HG03175 (cell line): Measurements from ENCODE around the gene PHACTR1.
"Not testable (repeated sequence)": the region's sequence is repeated elsewhere in the genome, so short reads cannot be mapped to it uniquely, and the experiment has no call there.

ENCODE experiments used
- ATAC-seq: cut with Tn5 transposase; IDR thresholded peaks from one replicate; pipeline ENCODE4 v1.9.1; 2021; ENCODE audit warnings: mild to moderate bottlenecking, moderate library complexity; ENCODE audit not compliant: unreplicated experiment

PHACTR1 gene

DNA sequence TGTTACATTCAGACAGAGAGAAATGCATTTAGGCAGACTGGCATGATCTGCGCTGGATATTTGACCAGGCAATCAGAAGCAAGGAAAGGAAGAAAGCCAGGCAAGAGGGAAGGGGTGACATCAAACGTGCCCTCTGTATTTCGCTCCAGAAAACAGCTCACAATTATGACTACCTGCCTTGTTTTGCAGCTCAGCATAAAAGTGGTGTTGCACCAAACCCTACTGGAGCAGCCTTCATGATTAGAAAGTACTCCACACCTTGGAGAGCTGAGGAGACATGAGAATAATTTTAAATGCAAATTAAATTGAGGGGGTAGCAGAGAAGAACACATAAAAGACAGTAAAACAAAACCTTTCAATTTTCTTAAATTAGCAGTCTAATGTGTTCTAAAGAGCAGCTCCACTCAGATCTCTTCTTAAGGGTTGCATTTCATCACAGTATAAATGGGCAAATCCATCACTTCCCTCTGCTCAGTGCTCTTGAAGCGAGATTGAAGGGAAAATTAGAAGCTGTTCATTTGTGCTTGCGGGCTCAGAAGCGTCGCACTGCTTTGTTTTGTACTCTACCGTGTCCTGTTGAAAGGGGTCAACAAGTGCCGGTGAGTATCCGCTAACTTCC, at the start of gene PHACTR1:
Gene PHACTR1, plus strand, starts transcription at position 470 of the 619 bp plus-strand sequence.
- no peak for ATAC-seq

DNA sequence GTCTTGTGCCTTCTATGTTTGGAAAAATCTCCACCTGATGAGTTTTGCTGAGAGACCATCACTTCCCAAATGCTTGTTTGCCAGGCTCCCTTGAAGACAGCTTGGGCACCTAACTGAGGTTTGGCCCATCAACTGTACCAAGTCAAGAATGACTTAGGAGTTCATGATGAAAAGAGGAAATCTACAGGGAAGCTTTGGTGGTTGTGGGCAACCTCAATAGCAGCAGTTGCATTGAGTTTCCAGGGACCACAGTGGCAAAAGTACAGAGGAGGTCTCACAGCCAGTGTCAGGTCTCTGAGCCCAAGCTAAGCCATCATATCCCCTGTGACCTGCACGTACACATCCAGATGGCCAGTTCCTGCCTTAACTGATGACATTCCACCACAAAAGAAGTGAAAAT, 49.7 kb upstream of the PHACTR1 start:
- ATAC-seq: no peak

DNA sequence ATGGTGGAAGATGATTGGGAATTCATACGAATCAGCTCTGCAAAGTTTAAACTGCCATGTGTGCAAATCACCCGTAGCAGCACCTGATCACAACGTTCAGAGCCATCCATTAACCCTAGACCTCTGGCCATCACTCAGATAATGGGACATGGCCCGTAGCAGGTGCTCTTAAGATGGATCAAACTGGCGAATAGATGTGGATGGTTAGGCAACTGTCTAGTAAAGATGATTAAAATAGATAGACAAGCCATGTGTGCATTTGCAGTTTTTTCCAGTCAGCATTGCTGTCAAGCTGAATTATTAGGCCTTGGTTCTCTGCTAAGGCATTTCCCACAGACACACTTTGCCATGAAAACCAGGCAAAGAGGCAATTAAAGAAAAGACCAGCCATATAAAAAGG, 40.6 kb upstream of the PHACTR1 start:
- ATAC-seq: no peak

DNA sequence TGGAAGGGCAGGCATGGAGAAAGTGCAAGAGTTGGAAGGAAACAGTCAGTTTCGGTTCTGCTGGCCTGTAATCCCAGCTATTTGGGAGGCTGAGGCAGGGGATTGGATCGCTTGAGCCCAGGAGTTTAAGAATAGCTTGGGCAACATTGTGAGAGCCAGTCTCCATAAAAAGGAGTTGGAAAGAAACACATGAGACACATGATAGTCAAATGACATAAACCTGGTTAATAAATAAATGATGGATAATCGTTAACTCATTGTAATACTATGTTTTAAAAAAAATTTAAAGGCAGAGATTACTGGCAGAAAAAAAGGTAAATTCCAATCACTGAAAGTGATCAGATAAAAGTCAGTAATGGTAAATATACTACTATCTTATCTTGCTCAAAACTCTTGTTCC, 37.2 kb upstream of the PHACTR1 start:
- no peak for ATAC-seq

DNA sequence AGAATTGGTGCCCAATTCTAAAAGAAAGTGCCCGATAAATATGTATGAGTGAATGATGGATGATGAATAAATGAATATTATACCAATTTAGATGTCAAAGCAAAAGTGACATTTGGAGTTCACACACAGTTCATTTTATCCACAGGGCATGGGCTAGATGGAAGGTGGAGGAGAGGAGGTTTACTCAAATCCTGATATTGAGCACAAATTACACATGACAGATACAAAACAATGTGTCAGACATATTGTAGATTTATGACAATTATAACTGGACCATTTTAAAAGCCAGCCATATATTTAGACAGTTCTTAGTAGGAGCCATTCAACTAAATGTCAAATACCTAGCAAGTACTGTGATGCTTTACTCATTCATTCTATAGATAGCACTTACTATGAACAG, 23.4 kb upstream of the PHACTR1 start:
- ATAC-seq: no peak

DNA sequence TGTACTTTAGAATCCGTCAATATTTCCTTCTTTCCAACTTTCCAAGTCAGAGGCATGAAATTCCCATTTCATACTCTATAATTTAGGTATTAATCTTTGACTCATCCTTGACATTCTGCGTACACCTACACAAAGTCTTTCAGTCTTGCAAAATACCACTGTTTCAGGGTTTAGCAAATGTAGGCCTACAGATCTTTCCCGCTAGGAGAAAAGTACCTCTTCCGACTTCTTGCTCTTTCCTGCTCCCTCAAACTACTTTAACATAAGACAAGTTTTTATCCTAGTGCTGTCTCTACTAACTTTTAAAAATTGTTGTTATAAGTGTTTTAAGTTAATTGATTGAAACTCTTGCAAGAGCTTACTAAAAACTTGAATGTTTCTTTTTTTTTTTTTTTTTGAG, 18.3 kb upstream of the PHACTR1 start:
- ATAC-seq: no peak

DNA sequence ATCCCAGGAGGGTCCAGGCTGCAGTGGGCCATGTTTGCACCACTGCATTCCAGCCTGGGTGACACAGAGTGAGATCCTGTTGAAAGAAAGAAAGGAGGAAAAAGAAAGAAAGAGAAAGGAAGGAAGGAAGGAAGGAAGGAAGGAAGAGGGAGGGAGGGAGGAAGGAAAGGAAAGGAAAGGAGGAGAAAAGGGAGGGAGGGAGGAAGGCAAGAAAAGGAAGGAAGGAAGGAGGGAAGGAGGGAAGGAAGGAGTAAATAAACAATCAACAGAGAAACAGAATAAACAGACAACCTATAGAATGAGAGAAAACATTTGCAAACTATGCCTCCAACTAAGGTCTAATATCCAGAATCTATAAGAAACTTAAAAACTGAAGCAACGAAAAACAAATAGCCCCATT, 11.6 kb upstream of the PHACTR1 start:
- ATAC-seq: no peak

DNA sequence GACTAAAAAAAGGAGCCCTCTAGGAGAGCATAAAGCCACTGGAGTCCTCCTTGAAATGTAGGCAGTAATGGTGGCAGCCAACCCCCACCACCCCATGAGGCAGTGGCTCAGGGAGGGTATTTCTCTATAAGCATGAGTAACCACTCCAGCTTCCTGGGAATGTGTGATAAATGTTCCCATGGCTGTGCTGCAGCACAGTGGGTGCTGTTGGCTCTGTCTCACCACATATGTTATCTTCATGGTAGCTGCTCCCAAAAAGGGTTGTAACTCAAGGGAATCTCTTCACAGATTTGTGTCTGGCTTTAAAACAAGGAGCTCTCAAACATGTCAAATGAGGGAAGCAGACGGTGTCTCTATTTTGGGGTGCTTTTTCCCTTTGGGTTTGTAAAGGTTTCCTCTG, 7.5 kb upstream of the PHACTR1 start:
- no peak for ATAC-seq

DNA sequence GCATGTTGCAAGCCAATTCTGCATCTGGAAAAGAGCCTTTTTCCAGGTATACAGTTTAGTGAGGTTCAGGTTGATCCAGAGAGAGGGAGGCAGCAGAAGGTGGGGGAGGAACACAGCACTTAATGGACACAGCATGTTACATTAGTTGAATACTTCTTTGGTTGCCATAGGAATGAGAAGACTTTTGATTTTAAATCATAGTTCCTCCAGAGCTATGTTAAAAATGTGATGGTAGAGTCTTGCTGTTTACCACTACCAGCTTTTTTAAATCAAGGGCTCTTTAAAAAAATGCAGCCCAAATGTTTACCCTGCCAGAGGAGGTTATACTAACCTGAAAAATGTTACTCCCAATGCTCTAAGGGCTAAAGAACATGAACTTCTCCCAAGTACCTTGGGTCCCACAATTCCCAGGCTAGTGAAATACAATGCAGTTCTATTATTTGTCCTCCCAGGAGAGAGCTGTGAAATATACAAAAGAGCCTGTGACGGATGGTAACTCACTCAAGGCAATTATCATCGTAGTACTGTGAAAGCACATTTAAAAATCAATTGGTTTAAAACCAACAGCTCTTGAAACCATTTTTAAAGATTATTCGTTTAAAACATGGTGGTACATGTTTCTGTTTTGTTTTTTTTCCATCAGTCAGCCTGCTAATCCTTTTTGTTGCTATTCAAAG, 6.9 kb upstream of the PHACTR1 start:
- ATAC-seq: no peak

DNA sequence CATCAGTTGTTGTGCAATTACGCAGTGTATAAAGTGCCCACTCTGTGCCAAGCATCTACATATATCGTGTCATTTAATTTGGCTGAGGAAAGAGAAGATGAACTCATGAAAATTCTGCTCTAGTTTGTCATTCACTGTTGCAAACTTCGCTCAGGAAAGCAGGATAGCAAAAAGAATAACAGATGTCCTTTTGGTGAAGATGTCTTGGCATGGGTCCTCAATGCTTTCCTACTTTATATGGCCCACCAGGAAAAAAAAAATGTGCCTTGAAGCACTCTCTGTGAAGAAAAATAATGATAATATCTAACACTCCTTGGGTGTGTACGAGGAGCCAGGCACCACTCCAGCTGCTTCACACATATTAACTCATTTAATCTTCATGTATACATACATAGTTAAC, 5.6 kb upstream of the PHACTR1 start:
- ATAC-seq: no peak

DNA sequence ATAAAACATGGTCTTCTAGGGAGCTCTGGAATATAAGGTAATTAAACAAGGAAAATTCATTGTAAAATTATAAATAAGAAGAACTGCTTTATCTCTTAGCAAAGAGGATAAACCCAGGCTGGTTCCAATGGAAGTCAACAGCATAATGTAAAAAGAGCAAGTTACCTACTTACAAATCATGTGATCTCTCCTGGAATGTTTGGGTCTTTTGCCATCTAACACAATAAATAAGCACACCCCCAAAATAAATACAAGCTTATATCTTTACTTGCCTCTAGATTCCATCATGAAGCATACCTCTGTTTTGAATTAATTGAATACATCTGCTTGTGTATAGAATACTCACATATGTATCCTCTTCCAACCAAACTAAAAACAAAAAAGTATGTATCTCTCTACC, 2.5 kb upstream of the PHACTR1 start:
- ATAC-seq: no peak

DNA sequence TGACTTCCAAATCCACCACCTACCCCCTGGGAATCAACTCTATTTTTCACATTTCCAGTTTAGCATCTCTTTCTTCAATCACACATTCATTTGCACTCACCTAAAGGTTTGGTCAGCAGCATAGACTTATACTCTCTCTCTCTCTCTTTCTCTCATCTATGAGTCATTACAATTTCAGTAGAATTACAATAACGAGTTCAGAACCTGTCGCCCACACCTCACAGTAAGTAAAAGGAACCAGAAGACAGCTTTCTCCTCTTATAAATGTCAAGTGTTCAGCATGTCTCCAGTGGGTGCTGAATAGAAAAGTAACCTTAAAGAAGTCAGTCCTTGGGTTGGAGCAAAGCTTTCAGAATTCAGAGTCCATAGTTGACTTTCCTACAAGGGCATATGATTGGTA, 1.1 kb upstream of the PHACTR1 start:
- ATAC-seq: no peak

DNA sequence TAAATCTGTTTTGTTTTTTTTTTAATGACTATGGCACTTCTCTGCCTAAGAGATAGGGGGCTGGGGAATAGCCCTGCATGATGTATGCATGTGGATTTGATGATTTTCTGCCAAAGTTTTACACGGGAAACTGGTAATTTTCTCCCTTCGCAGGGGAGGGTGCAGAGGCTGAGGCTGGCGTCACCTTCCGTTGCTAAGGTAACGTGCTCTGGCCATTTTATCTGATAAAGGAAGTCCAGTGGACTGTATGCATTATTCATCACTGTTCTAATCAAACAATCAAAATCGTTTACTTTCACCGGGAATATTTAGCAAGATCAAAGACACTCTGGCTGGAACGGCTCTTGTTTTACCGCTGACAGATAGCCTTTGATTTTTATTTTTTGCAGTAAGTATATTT, 789 bp downstream of the PHACTR1 start:
- no peak for ATAC-seq

DNA sequence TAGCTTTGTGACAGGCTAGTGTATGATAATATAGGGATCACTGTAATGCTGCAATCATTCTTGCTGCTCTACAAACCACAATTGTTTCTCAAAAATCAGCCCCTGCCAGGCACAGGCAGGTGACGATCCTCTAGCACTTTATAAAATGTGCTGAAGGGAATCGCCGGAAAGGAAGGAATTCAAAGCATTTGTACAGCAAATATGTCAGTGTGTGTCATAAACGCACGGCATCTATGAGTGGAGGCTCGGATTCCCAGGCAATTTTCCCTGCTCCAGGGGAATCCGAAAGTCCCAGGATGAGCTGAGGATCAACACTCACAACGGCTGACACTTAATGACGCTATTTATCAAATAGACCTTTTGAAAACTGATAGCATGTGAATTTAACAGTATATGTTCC, 1.4 kb downstream of the PHACTR1 start:
- ATAC-seq: no peak

DNA sequence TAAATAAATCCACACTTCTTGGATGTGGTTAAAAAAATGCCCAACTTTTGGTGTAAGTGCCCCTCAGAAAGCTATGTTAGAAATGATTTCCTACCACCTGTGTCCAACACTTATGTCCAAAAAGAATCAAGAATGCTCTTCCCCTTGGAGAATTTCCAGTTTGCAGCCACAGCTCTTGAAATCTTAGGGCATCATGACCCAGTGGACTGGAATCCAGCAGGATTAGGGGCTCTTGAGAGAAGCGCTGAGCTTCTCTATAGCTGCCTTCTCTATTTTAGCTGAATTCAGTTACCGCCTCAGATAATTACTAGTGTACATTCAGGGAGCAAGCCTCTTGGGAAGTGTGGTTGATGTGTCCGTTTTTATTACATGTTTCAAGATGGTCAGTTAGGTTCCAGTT, 2.5 kb downstream of the PHACTR1 start:
- ATAC-seq: no peak

DNA sequence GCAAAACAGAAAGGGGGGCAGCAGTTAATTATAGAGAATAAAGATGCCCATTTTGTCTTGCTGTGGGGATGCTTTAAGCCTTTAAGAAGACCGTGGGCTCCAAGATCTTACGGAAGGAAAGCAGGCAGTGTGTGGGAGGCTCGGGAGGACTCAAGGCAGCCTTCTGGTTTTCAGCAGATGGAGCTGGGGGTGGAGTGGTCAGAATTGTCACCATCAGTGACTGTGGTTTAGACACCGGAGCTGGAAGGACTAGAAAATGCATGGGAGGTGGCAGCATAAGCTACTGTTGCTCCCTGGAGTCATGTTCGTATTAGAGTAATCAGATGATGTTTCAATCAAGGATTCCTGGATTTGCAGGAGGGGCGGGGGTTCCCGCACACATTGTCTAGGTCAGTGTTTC, 3.7 kb downstream of the PHACTR1 start:
- no peak for ATAC-seq

DNA sequence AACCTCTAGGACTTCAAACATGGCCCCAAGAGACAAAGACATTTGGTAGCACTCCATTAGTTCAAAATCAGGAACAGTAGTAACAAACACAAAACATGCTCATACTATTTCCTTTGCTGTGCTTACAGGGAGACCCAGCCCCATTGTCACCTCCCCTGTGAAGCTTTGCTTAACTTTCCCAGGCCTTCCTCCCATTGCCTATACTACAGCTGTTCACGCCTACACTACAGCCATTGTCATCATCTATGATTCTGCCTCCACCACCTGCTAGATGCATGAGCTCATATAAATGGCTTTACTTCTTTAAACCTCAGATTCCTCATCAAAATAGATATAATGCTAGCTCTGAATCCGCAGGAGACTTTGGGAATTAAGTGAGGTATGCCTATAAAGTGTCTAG, 8.7 kb downstream of the PHACTR1 start:
- ATAC-seq: no peak

DNA sequence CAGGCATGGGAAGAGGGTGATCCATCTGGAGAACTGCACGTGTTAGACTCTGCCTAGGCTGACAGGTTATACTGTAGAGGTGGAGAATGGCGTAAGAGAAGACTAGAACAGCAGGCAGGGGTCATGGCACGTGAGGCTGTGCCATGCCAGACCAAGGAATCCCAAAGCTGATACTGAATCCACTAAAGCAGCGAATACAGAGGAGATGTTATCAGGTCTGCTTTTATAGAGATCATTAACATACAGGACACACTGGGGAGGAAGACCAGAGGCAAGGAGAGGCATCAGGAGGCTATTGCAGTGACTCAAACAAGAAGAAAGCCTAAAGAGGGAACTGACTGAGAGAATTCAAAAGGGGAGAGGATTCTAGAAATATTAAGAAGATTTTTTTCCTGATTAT, 12.9 kb downstream of the PHACTR1 start:
- no peak for ATAC-seq

DNA sequence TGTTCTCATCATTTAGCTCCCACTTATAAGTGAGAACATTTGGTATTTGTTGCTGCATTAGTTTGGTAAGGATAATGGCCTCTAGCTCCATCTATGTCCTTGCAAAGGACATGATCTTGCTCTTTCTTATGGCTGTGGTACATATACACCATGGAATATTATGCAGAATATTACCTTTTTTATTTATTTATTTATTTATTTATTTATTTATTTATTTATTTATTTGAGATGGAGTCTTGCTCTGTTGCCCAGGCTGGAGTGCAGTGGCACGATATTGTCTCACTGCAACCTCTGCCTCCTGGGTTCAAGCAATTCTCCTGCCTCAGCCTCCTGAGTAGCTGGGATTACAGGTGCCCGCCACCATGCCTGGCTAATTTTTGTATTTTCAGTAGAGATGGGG, 14.2 kb downstream of the PHACTR1 start:
- not testable (repeated sequence) for ATAC-seq

DNA sequence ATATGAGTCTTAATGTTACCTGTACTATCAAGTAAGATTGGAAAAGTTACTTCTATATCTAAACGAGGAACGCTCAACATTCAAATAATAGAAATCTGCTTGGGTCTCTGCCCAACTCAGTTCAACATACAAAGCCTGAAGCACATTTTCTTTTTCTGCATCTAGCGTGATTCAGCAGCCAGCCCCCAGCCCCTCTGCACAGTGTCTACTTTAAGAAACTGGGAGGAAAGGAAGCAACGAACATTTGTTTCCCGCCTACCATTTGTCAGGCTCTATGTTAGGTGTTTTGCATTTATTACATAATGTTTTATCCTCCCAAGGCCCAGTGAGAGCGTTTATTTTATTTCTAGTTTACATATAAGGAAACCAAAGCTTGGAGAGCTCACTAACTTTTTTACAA, 17.3 kb downstream of the PHACTR1 start:
- ATAC-seq: no peak

DNA sequence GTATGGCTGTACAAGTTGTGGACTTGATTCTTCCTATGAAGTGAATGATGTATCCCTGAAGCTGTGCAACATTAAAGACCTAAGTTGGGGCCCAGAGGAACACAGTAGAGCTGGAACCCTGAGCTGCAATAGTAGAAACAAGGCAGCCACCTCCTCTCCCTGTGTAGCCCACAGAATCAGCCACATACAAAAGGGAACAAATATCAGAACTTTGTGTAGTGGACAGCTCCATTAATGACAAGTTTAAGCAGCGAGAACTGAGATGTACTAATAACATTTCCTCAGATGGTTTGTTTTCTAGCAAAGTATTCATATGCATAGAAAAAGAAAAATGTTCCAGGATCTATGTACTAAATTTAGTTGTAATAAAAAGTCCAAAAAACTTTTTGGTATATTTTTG, 19.2 kb downstream of the PHACTR1 start:
- ATAC-seq: no peak

DNA sequence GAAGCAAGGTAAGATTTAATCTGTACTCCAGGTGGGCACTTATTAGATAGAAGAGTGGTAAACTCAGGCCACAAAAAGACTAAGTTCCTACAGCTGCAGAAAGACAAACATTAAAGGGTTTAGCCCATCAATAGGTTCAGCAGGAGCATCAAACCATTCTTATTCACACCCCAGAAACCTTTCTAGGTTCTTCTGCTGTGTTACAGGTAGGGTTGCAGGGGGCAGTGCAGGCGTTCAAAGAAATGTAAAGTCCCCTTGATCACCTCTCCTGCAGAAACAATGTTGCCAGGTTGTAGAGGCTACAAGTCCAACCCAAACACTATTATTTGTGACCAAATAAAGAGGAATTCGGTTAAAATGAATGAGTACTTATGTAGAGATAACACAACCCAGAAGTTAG, 31.8 kb downstream of the PHACTR1 start:
- ATAC-seq: no peak
